Common myeloid progenitor, CD34-positive (primary cell): ENCODE data around the gene SGTB. TPM values are rescaled to one million over a fixed set of nuclear protein-coding genes. Genes with fewer than 3 reads are reported as not detected.
A peak's percentile ranks its signal among the peaks of the same experiment; 100 is the strongest.

Experiments
- CTCF ChIA-PET: fragments of 350-600 bp; sonication (Branson Sonifier 250); formaldehyde crosslinking; loops from one replicate; lab custom pipeline; 2021; ENCODE audit warnings: antibody characterized with exemption; lab: Charles Lee
- POLR2A ChIA-PET: fragments of 350-600 bp; sonication (Branson Sonifier 250); formaldehyde crosslinking; loops from one replicate; lab custom pipeline; 2021; ENCODE audit warnings: antibody characterized with exemption; lab: Charles Lee
- DNase-seq, 3 donors: peaks; one replicate each; pipeline versions ENCODE4 v3.0.0 to v3.0.0-alpha.2; 2013
- H3K27ac ChIP-seq, 2 experiments: 1 replicate in 1 of 2; 2 replicates in 1 of 2; pipeline ENCODE4 v1.7.0; 2013; ENCODE audit warnings: inconsistent platforms in 2 of 2, low read length in 2 of 2, mild to moderate bottlenecking in 2 of 2, low read depth in 1 of 2, moderate library complexity in 1 of 2; ENCODE audit not compliant: severe bottlenecking in 2 of 2, insufficient read depth in 1 of 2, poor library complexity in 1 of 2
- H3K27me3 ChIP-seq, 5 experiments: replicated peaks in 2 of 5; 1 replicate in 3 of 5; 2 replicates in 2 of 5; pipeline versions ENCODE4 v1.6.1 to v1.7.0; 2013; ENCODE audit warnings: low read length in 4 of 5, mild to moderate bottlenecking in 2 of 5, moderate library complexity in 2 of 5, inconsistent platforms in 1 of 5; ENCODE audit not compliant: insufficient read depth in 5 of 5, control insufficient read depth in 4 of 5
- H3K36me3 ChIP-seq, 4 experiments: 1 replicate in 2 of 4; 2 replicates in 2 of 4; pipeline versions ENCODE4 v1.6.1 to v1.7.0; 2013; ENCODE audit warnings: low read length in 3 of 4, control low read depth in 1 of 4, mild to moderate bottlenecking in 1 of 4; ENCODE audit not compliant: control insufficient read depth in 4 of 4, insufficient read depth in 4 of 4
- H3K4me1 ChIP-seq, 4 experiments: 1 replicate in 3 of 4; 2 replicates in 1 of 4; pipeline versions ENCODE4 v1.6.1 to v1.7.1; 2013; ENCODE audit warnings: low read length in 3 of 4, mild to moderate bottlenecking in 3 of 4, control low read depth in 1 of 4, inconsistent platforms in 1 of 4, moderate library complexity in 1 of 4; ENCODE audit not compliant: control insufficient read depth in 4 of 4, insufficient read depth in 4 of 4; ENCODE audit errors: control extremely low read depth in 1 of 4
- H3K4me3 ChIP-seq, 7 experiments: 1 replicate in 4 of 7; 2 replicates in 3 of 7; pipeline versions ENCODE4 v1.5.1 to v1.7.0; 2013; ENCODE audit warnings: mild to moderate bottlenecking in 7 of 7, low read length in 6 of 7, moderate library complexity in 6 of 7, inconsistent platforms in 2 of 7, low read depth in 2 of 7, control low read depth in 1 of 7; ENCODE audit not compliant: insufficient read depth in 4 of 7, control insufficient read depth in 1 of 7; ENCODE audit errors: extremely low read depth in 1 of 7
- H3K9me3 ChIP-seq, 5 experiments: 1 replicate in 4 of 5; 2 replicates in 1 of 5; pipeline versions ENCODE4 v1.6.1 to v1.7.1; 2013; ENCODE audit warnings: low read length in 4 of 5, mild to moderate bottlenecking in 2 of 5, inconsistent platforms in 1 of 5, low read depth in 1 of 5, moderate library complexity in 1 of 5; ENCODE audit not compliant: control insufficient read depth in 4 of 5, insufficient read depth in 2 of 5; ENCODE audit errors: control extremely low read depth in 1 of 5
- WGBS: methylation state at CpG from one replicate; pipeline ENCODE4 v1.1.5; 2013; ENCODE audit not compliant: insufficient coverage; 5-methylcytosine and 5-hydroxymethylcytosine counted together
- polyA plus RNA-seq: library from polyadenylated mRNA; unstranded; fragments of 120-200 nt; gene quantifications from one replicate; pipeline ENCODE4 v1.2.1, GENCODE V29; 2013

SGTB gene
- 6.0 TPM for polyA plus RNA-seq

- CTCF ChIA-PET, result interaction anchor here (1.2 kb wide), 1 partner anchor 16 kb away, joined by 3 read pairs; no protein-coding TSS in a partner anchor
- H3K27ac ChIP-seq, result peak within 1 kb of the TSS; percentile 61 to 77
- POLR2A ChIA-PET, result no interaction called here
- no peaks in the 10 kb centered on the region for H3K27me3 ChIP-seq
- peaks cover 0 to 1% (median 0%) of the 10 kb centered on the region in 5 experiments for H3K9me3 ChIP-seq
- DNase-seq, result peak; percentile 72 to 84 (median 79)
- under 1% methylated on average over 80 of the region's 92 CpGs for WGBS
- peaks cover 2 to 9% (median 7%) of the 10 kb centered on the region in 4 experiments for H3K36me3 ChIP-seq
- H3K4me1 ChIP-seq, result peaks cover 9 to 37% (median 20%) of the 10 kb centered on the region in 4 experiments
- peak within 1 kb of the TSS; percentile 65 to 98 (median 90) for H3K4me3 ChIP-seq
These were observed at the start of gene SGTB, which contains the start of gene NLN for GRCh38 chr5:65721720-65722574. TSS of gene SGTB (minus strand) at chr5:65722109. CDS start at chr5:65720807, 1,302 bp downstream. TSS of gene NLN (plus strand) at chr5:65722205. CDS start at chr5:65722374, 169 bp downstream.

GRCh38 chr5:65771266-65771665 is 49.4 kb upstream of the SGTB start:
- WGBS, result 100% methylated on average over 1 of the region's 2 CpGs
- ChIA-PET POLR2A (no interaction called here), CTCF (interaction anchor here (0.8 to 1.1 kb wide), 2 partner anchors 10 kb away, joined by 3 read pairs; no protein-coding TSS in a partner anchor)
- Histone ChIP-seq H3K36me3 (peaks cover 0 to 15% (median 9%) of the 10 kb centered on the region in 4 experiments), H3K9me3 (peaks cover 0 to 4% (median 0%) of the 10 kb centered on the region in 5 experiments), H3K4me3 (no peak overlapping the region), H3K27ac (no peak overlapping the region), H3K27me3 (no peaks in the 10 kb centered on the region), H3K4me1 (no peaks in the 10 kb centered on the region)
- DNase-seq, result no peak

GRCh38 chr5:65769539-65769938 is 47.6 kb upstream of the SGTB start:
- no peak for DNase-seq
- no peaks in the 10 kb centered on the region for H3K4me1 ChIP-seq
- peaks cover 0 to 4% (median 0%) of the 10 kb centered on the region in 5 experiments for H3K9me3 ChIP-seq
- H3K36me3 ChIP-seq, result peaks cover 0 to 9% (median 7%) of the 10 kb centered on the region in 4 experiments
- no peak overlapping the region for H3K4me3 ChIP-seq
- no peak overlapping the region for H3K27ac ChIP-seq
- no peaks in the 10 kb centered on the region for H3K27me3 ChIP-seq
- CTCF ChIA-PET, result no interaction called here
- WGBS, result no CpG with 5 or more reads among the region's 1 CpG
- POLR2A ChIA-PET, result no interaction called here

- H3K27me3 ChIP-seq, result no peaks in the 10 kb centered on the region
- H3K27ac ChIP-seq, result no peak overlapping the region
- POLR2A ChIA-PET, result no interaction called here
- H3K4me1 ChIP-seq, result no peaks in the 10 kb centered on the region
- peaks cover 0 to 9% (median 7%) of the 10 kb centered on the region in 4 experiments for H3K36me3 ChIP-seq
- peaks cover 0 to 4% (median 0%) of the 10 kb centered on the region in 5 experiments for H3K9me3 ChIP-seq
- CTCF ChIA-PET, result no interaction called here
- 99% methylated on average over 4 of the region's 7 CpGs for WGBS
- H3K4me3 ChIP-seq, result no peak overlapping the region
- DNase-seq, result no peak
These were observed 46.9 kb upstream of the SGTB start for GRCh38 chr5:65768723-65769346.

GRCh38 chr5:65767565-65767964 is 45.7 kb upstream of the SGTB start:
- Histone ChIP-seq H3K27ac (no peak overlapping the region), H3K4me1 (no peaks in the 10 kb centered on the region), H3K27me3 (no peaks in the 10 kb centered on the region), H3K4me3 (no peak overlapping the region), H3K36me3 (peaks cover 0 to 9% (median 7%) of the 10 kb centered on the region in 4 experiments), H3K9me3 (peaks cover 0 to 4% (median 0%) of the 10 kb centered on the region in 5 experiments)
- no peak for DNase-seq
- 100% methylated on average over 1 of the region's 1 CpG for WGBS
- ChIA-PET CTCF (interaction anchor here (1.3 kb wide), 1 partner anchor 10 kb away, joined by 3 read pairs; no protein-coding TSS in a partner anchor), POLR2A (no interaction called here)

- no peak for DNase-seq
- H3K4me1 ChIP-seq, result no peaks in the 10 kb centered on the region
- no peak overlapping the region for H3K4me3 ChIP-seq
- H3K9me3 ChIP-seq, result peaks cover 0 to 4% (median 0%) of the 10 kb centered on the region in 5 experiments
- peaks cover 0 to 9% (median 6%) of the 10 kb centered on the region in 4 experiments for H3K36me3 ChIP-seq
- CTCF ChIA-PET, result interaction anchor here (1.3 kb wide), 1 partner anchor 9 kb away, joined by 3 read pairs; no protein-coding TSS in a partner anchor
- H3K27me3 ChIP-seq, result no peaks in the 10 kb centered on the region
- 100% methylated on average over 2 of the region's 2 CpGs for WGBS
- POLR2A ChIA-PET, result no interaction called here
- H3K27ac ChIP-seq, result no peak overlapping the region
These were observed 44.9 kb upstream of the SGTB start for GRCh38 chr5:65766781-65767180.
